Stomach (tissue), 4 donors: ENCODE measurements around the gene KREMEN2.

Source experiments
- EP300 ChIP-seq: sonication (generic); formaldehyde crosslinking; IDR thresholded peaks from one replicate; pipeline ENCODE4 v1.6.1; 2017; ENCODE audit warnings: antibody characterized with exemption
- TF ChIP-seq, protein P1 (sequence below), 7 experiments: fragments of 450-650 bp in 4 of 7; fragments of 200-600 bp in 3 of 7; sonication (generic) in 3 of 7; IDR thresholded peaks; one replicate each; pipeline ENCODE4 v1.5.1; 2016 to 2019; ENCODE audit warnings: antibody characterized with exemption in 7 of 7, control low read depth in 2 of 7, mild to moderate bottlenecking in 1 of 7

DNA sequence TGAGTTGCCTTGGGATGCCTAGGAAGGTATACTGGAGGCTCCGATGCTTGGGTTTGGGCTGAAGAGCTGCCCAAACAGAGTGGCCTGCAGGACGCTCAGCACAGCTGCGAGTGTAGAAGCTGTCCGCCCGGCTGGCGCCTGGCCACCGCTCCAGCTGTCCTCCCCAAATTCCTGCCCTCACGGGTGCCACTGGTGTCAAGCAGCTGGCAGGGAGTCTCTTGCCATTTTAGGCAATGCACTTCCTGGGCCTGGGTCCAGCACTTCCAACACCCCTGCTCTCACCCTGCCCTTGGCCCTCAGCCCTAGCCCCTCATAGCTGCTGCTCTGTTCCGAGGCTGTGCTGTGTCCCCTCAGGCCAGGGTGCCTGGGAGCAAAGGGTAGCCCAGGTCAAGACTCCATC is 21.4 kb downstream of the KREMEN2 start:
- TF ChIP-seq, protein P1, sequence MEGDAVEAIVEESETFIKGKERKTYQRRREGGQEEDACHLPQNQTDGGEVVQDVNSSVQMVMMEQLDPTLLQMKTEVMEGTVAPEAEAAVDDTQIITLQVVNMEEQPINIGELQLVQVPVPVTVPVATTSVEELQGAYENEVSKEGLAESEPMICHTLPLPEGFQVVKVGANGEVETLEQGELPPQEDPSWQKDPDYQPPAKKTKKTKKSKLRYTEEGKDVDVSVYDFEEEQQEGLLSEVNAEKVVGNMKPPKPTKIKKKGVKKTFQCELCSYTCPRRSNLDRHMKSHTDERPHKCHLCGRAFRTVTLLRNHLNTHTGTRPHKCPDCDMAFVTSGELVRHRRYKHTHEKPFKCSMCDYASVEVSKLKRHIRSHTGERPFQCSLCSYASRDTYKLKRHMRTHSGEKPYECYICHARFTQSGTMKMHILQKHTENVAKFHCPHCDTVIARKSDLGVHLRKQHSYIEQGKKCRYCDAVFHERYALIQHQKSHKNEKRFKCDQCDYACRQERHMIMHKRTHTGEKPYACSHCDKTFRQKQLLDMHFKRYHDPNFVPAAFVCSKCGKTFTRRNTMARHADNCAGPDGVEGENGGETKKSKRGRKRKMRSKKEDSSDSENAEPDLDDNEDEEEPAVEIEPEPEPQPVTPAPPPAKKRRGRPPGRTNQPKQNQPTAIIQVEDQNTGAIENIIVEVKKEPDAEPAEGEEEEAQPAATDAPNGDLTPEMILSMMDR (IDR thresholded peaks at IDR 0.05) = no peak
- no peak for TF ChIP-seq EP300
